PC-3 (cell line): ENCODE measurements around the gene EPRS1.

ENCODE experiments used
- CTCF ChIP-seq: fragments of 300-600 bp; sonication (generic); conservative IDR thresholded peaks from 2 replicates; pipeline ENCODE4 v1.5.1; 2017; ENCODE audit warnings: antibody characterized with exemption, low read depth, mild to moderate bottlenecking, low read length
- EZH2 ChIP-seq: fragments of 300-600 bp; sonication (generic); IDR thresholded peaks from one replicate; pipeline ENCODE4 v1.6.1; 2017; ENCODE audit warnings: antibody characterized with exemption, mild to moderate bottlenecking, low read length; ENCODE audit not compliant: unreplicated experiment
- EZH2phosphoT487 ChIP-seq: fragments of 300-600 bp; sonication (generic); IDR thresholded peaks from 2 replicates; pipeline ENCODE4 v1.6.1; 2018; ENCODE audit warnings: mild to moderate bottlenecking, antibody characterized with exemption, low read length, borderline replicate concordance

GRCh38 chr1:220005489-220005888 is 40.8 kb downstream of the EPRS1 start:
- TF ChIP-seq EZH2phosphoT487: no peak
- TF ChIP-seq EZH2: no peak
- no peak for TF ChIP-seq CTCF
